Measurements from ENCODE around the gene PDK2. TPM values are rescaled to one million over a fixed set of nuclear protein-coding genes. Genes with fewer than 3 reads are reported as not detected.

Gene PDK2
- total and polyA plus RNA-seq, 2 donors (not counting 1 experiment from before 2014, with no cell fraction given) = 19.2 to 41.0 TPM

GRCh38 chr17:50080827-50081226, 14.3 kb upstream of the PDK2 start:
- Histone ChIP-seq H3K4me1 (ENCODE audit: control insufficient read depth, extremely low read depth, insufficient read depth, low read length) (no peaks in the 10 kb centered on the region), H2AFZ (ENCODE audit: low read length) (no peak overlapping the region), H3K27ac (ENCODE audit: insufficient read depth, low read length) (no peak overlapping the region), H3K79me2 (ENCODE audit: control insufficient read depth, insufficient read depth, low read length) (no peaks in the 10 kb centered on the region), H3K4me3 (replicated peaks in 1 of 4; ENCODE audit: control extremely low read depth in 1 of 4, insufficient read depth in 1 of 4, low read depth in 3 of 4, low read length in 4 of 4) (no peak overlapping the region), H3K9me3 (ENCODE audit: control insufficient read depth, insufficient read depth, low read depth, low read length) (no peaks in the 10 kb centered on the region), H3K36me3 (ENCODE audit: control insufficient read depth, insufficient read depth, low read length) (peaks cover 44% of the 10 kb centered on the region), H3K4me2 (ENCODE audit: extremely low read depth, insufficient read depth, low read length) (no peak overlapping the region), H3K9ac (ENCODE audit: insufficient read depth, low read length) (no peak overlapping the region), H3K27me3 (ENCODE audit: control insufficient read depth, insufficient read depth, low read length) (no peaks in the 10 kb centered on the region), H4K20me1 (ENCODE audit: control insufficient read depth, extremely low read depth, insufficient read depth, low read length) (no peaks in the 10 kb centered on the region)
- no peak for DNase-seq (ENCODE audit: low read depth in 2 of 2)
- TF ChIP-seq CTCF (conservative IDR thresholded peaks at IDR 0.05 in 1 of 2, IDR thresholded peaks at IDR 0.05 in 1 of 2; ENCODE audit: low read depth in 1 of 2, low read length in 2 of 2) (no peak), EZH2 (IDR thresholded peaks at IDR 0.05; ENCODE audit: low read length, missing control alignments) (no peak)

- no peak overlapping the region for H3K9ac ChIP-seq (ENCODE audit: insufficient read depth, low read length)
Observed at GRCh38 chr17:50081757-50082156, 13.4 kb upstream of the PDK2 start.

GRCh38 chr17:50087246-50087911, 7.8 kb upstream of the PDK2 start:
- H3K36me3 ChIP-seq (ENCODE audit: control insufficient read depth, insufficient read depth, low read length) = peaks cover 25% of the 10 kb centered on the region

More at GRCh38 chr17:50081757-50082156, 13.4 kb upstream of the PDK2 start:
- no peak overlapping the region for H3K4me2 ChIP-seq (ENCODE audit: extremely low read depth, insufficient read depth, low read length)
- no peak overlapping the region for H2AFZ ChIP-seq (ENCODE audit: low read length)
- TF ChIP-seq EZH2 (IDR thresholded peaks at IDR 0.05; ENCODE audit: low read length, missing control alignments) (no peak), CTCF (conservative IDR thresholded peaks at IDR 0.05 in 1 of 2, IDR thresholded peaks at IDR 0.05 in 1 of 2; ENCODE audit: low read depth in 1 of 2, low read length in 2 of 2) (no peak)
- no peaks in the 10 kb centered on the region for H4K20me1 ChIP-seq (ENCODE audit: control insufficient read depth, extremely low read depth, insufficient read depth, low read length)
- H3K4me1 ChIP-seq (ENCODE audit: control insufficient read depth, extremely low read depth, insufficient read depth, low read length) = no peaks in the 10 kb centered on the region
- H3K27ac ChIP-seq (ENCODE audit: insufficient read depth, low read length) = no peak overlapping the region
- H3K4me3 ChIP-seq (replicated peaks in 1 of 4; ENCODE audit: control extremely low read depth in 1 of 4, insufficient read depth in 1 of 4, low read depth in 3 of 4, low read length in 4 of 4) = no peak overlapping the region
- DNase-seq (ENCODE audit: low read depth in 2 of 2) = no peak
- no peaks in the 10 kb centered on the region for H3K79me2 ChIP-seq (ENCODE audit: control insufficient read depth, insufficient read depth, low read length)
- peaks cover 38% of the 10 kb centered on the region for H3K36me3 ChIP-seq (ENCODE audit: control insufficient read depth, insufficient read depth, low read length)
- no peaks in the 10 kb centered on the region for H3K9me3 ChIP-seq (ENCODE audit: control insufficient read depth, insufficient read depth, low read depth, low read length)
- H3K27me3 ChIP-seq (ENCODE audit: control insufficient read depth, insufficient read depth, low read length) = no peaks in the 10 kb centered on the region

More at GRCh38 chr17:50087246-50087911, 7.8 kb upstream of the PDK2 start:
- DNase-seq (ENCODE audit: low read depth in 2 of 2) = peak; percentile 56 to 71
- no peak overlapping the region for H3K9ac ChIP-seq (ENCODE audit: insufficient read depth, low read length)
- H3K79me2 ChIP-seq (ENCODE audit: control insufficient read depth, insufficient read depth, low read length) = no peaks in the 10 kb centered on the region
- no peak overlapping the region for H3K4me2 ChIP-seq (ENCODE audit: extremely low read depth, insufficient read depth, low read length)
- TF ChIP-seq EZH2 (IDR thresholded peaks at IDR 0.05; ENCODE audit: low read length, missing control alignments) = no peak
- TF ChIP-seq CTCF (conservative IDR thresholded peaks at IDR 0.05 in 1 of 2, IDR thresholded peaks at IDR 0.05 in 1 of 2; ENCODE audit: low read depth in 1 of 2, low read length in 2 of 2) = peak; percentile 86 to 93
- H3K4me1 ChIP-seq (ENCODE audit: control insufficient read depth, extremely low read depth, insufficient read depth, low read length) = no peaks in the 10 kb centered on the region
- no peaks in the 10 kb centered on the region for H3K9me3 ChIP-seq (ENCODE audit: control insufficient read depth, insufficient read depth, low read depth, low read length)
- no peak overlapping the region for H3K27ac ChIP-seq (ENCODE audit: insufficient read depth, low read length)
- H3K27me3 ChIP-seq (ENCODE audit: control insufficient read depth, insufficient read depth, low read length) = no peaks in the 10 kb centered on the region
- no peak overlapping the region for H2AFZ ChIP-seq (ENCODE audit: low read length)
- no peak overlapping the region for H3K4me3 ChIP-seq (replicated peaks in 1 of 4; ENCODE audit: control extremely low read depth in 1 of 4, insufficient read depth in 1 of 4, low read depth in 3 of 4, low read length in 4 of 4)
- H4K20me1 ChIP-seq (ENCODE audit: control insufficient read depth, extremely low read depth, insufficient read depth, low read length) = no peaks in the 10 kb centered on the region

Measured in fibroblast of lung (primary cell).